K562 (cell line): ENCODE data around the gene HECW1. TPM values are rescaled to one million over a fixed set of nuclear protein-coding genes. Genes with fewer than 3 reads are reported as not detected.

Source experiments
- COPS2 ChIP-seq: fragments of 450-650 bp; conservative IDR thresholded peaks from 2 replicates; pipeline ENCODE4 v1.6.1; 2016; ENCODE audit warnings: mild to moderate bottlenecking, moderate library complexity
- JUND ChIP-seq, 2 experiments: IDR thresholded peaks; 2 replicates in 1 of 2; 3 replicates in 1 of 2; pipeline ENCODE4 v1.6.1; 2011; ENCODE audit warnings: borderline replicate concordance in 2 of 2, low read depth in 2 of 2, low read length in 2 of 2, improper control_type of control experiment in 1 of 2, missing biosample characterization in 1 of 2, missing genetic modification characterization in 1 of 2, missing genetic modification reagents in 1 of 2
- MED1 ChIP-seq: sonication (generic); formaldehyde crosslinking; IDR thresholded peaks from 2 replicates; pipeline ENCODE4 v1.8.1; 2023; ENCODE audit warnings: missing genetic modification reagents, borderline replicate concordance
- NFYB ChIP-seq: IDR thresholded peaks from 2 replicates; pipeline ENCODE4 v1.6.1; 2011; ENCODE audit warnings: mild to moderate bottlenecking, moderate library complexity; ENCODE audit not compliant: insufficient read length; ENCODE audit errors: extremely low read depth
- POLR3A ChIP-seq: IDR thresholded peaks from 2 replicates; pipeline ENCODE4 v1.6.1; 2011; ENCODE audit warnings: borderline replicate concordance, mild to moderate bottlenecking, moderate library complexity; ENCODE audit not compliant: insufficient read length, insufficient read depth; ENCODE audit errors: extremely low read depth
- REST ChIP-seq, 2 experiments: fragments of 450-650 bp; formaldehyde crosslinking in 1 of 2; IDR thresholded peaks; 2 replicates each; pipeline versions ENCODE4 v1.4.0 to v1.6.1; 2014 to 2020; ENCODE audit warnings: mild to moderate bottlenecking in 2 of 2, borderline replicate concordance in 1 of 2, low read depth in 1 of 2
- RFX1 ChIP-seq: fragments of 450-650 bp; IDR thresholded peaks from 2 replicates; pipeline ENCODE4 v1.6.1; 2016; ENCODE audit warnings: mild to moderate bottlenecking, moderate library complexity
- TAF9B ChIP-seq: fragments of 450-650 bp; IDR thresholded peaks from 2 replicates; pipeline ENCODE4 v1.6.1; 2018; ENCODE audit warnings: mild to moderate bottlenecking; ENCODE audit not compliant: partially characterized antibody
- TBP ChIP-seq: optimal IDR thresholded peaks from 2 replicates; pipeline ENCODE3; 2011; ENCODE audit warnings: low read depth, low read length, improper control_type of control experiment
- TRIM25 ChIP-seq: fragments of 450-650 bp; IDR thresholded peaks from 2 replicates; pipeline ENCODE4 v1.7.0; 2016; ENCODE audit warnings: borderline replicate concordance
- ZNF121 ChIP-seq: sonication (generic); formaldehyde crosslinking; conservative IDR thresholded peaks from 2 replicates; pipeline ENCODE4 v1.8.0; 2022; ENCODE audit warnings: missing genetic modification reagents
- ZNF778 ChIP-seq: fragments of 450-650 bp; formaldehyde crosslinking; IDR thresholded peaks from 2 replicates; pipeline ENCODE4 v1.4.0; 2020; ENCODE audit warnings: mild to moderate bottlenecking, moderate library complexity
- polyA plus RNA-seq, 8 experiments: library from polyadenylated mRNA; depleted of rRNA in 4 of 8; stranded (reverse) in 5 of 8; unstranded in 3 of 8; fragments of >200 nt; fragmentation: Nextera tagmentation in 2 of 8; fragmentation: Illumina TruSeq in 1 of 8; extraction: Ambion mirVana in 2 of 8; extraction: Trizol in 1 of 8; gene quantifications; 2 replicates each; pipeline versions ENCODE4 v1.2.1 to v1.2.3, GENCODE V29; 2011 to 2014; ENCODE audit warnings: inconsistent platforms in 1 of 8, missing spikeins in 1 of 8
- total RNA-seq, 7 experiments: library from RNA; depleted of rRNA in 6 of 7; stranded (reverse); fragments of >200 nt in 6 of 7; fragmentation: Illumina TruSeq in 2 of 7; extraction: Trizol in 2 of 7; gene quantifications; 2 replicates each; pipeline versions ENCODE4 v1.2.1 to v1.2.3, GENCODE V29; 2011 to 2021; ENCODE audit warnings: low replicate concordance in 1 of 7
- TF ChIP-seq, protein P1 (sequence below): fragments of 250-450 bp; sonication (Bioruptor Pico); IDR thresholded peaks from 2 replicates; pipeline ENCODE4 v1.5.0; 2021; ENCODE audit warnings: mild to moderate bottlenecking, moderate library complexity

HECW1 gene
- total and polyA plus RNA-seq, 9 of the 15 experiments (the other 6 are each of a cell fraction or from before 2014, with no cell fraction given), result 0.07 to 0.31 (median 0.13) TPM; not detected in 4

GRCh38 chr7:43557831-43558495, 445.5 kb downstream of the HECW1 start (continued):
- TF ChIP-seq, protein P1, sequence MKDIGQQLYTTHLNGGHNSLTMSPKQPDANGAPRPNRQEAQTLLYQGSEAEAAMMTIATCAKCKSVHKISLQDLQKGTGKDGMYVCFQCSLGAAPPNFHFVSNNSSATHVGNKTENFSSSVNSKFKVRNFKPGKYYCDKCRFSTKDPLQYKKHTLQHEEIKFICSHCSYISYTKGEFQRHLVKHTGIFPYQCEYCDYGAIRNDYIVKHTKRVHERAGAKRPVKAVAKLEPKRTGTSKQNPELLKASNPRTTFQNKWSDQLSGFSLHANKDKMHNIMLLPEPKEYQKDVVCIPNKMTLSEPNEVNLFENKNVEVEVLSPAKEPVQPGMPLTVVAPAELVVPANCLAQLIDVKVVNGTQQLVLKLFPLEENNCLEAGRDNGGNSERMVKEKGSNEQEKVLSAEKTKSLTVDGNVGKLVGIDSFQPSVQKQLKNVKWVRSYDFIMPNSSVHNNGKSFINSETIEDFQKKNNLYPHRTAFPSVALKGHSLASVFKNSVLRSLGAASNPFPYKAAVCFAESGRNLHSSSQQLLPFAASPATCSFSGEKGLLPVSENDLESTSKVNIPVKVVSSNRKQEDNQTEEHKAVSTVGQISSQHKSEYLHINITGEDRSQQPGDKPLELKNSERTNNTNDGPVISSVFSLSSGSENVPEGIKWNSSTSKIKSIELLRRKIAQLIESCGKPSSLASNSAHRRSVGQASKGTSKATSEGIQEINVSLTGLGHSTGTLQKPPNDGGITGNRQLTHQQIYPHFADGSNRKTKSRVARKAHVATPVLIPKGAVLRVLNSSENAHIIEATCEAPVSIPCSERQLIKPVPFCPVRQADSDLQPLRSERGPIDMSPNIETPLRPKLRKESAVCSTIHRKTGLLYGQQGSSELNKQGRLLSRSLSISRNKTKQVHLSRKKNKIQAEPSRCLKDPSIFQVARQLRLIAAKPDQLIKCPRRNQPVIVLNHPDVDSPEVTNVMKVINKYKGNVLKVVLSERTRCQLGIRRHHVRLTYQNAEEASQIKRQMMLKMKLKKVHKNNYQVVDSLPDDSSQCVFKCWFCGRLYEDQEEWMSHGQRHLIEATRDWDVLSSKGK (CRISPR knock-in tag), result no peak
- TF ChIP-seq TBP, result no peak
- TF ChIP-seq POLR3A, result no peak
- TF ChIP-seq RFX1, result no peak
- no peak for TF ChIP-seq COPS2
- no peak for TF ChIP-seq ZNF778
- TF ChIP-seq REST (IDR thresholded peaks at IDR 0.05; ENCODE audit: borderline replicate concordance), result no peak
- no peak for TF ChIP-seq REST (CRISPR knock-in tag; IDR thresholded peaks at IDR 0.05; ENCODE audit: low read depth)
- TF ChIP-seq MED1 (CRISPR knock-in tag), result no peak
- TF ChIP-seq TAF9B, result no peak
- TF ChIP-seq ZNF121 (CRISPR knock-in tag), result no peak
- TF ChIP-seq TRIM25, result no peak
- no peak for TF ChIP-seq JUND (IDR thresholded peaks at IDR 0.05; ENCODE audit: borderline replicate concordance, low read depth, low read length)
- TF ChIP-seq JUND (tag; IDR thresholded peaks at IDR 0.05; ENCODE audit: borderline replicate concordance, low read depth, low read length), result no peak
- no peak for TF ChIP-seq NFYB
